HepG2 (cell line): Measurements from ENCODE around the gene HMGN4. TPM values are rescaled to one million over a fixed set of nuclear protein-coding genes. Genes with fewer than 3 reads are reported as not detected.

ENCODE experiments used
- EP300 ChIP-seq, 3 experiments: sonication (generic) in 1 of 3; formaldehyde crosslinking in 1 of 3; IDR thresholded peaks; 2 replicates each; pipeline versions ENCODE4 v1.5.1 to v1.6.1; 2011 to 2020; ENCODE audit warnings: low read depth in 2 of 3, low read length in 2 of 3, borderline replicate concordance in 1 of 3, improper control_type of control experiment in 1 of 3, mild to moderate bottlenecking in 1 of 3, missing genetic modification reagents in 1 of 3, moderate library complexity in 1 of 3
- GATA4 ChIP-seq: sonication (generic); IDR thresholded peaks from 2 replicates; pipeline ENCODE4 v1.6.1; 2016; ENCODE audit warnings: antibody characterized with exemption, low read depth, borderline replicate concordance
- GFI1 ChIP-seq: sonication (generic); formaldehyde crosslinking; IDR thresholded peaks from 2 replicates; pipeline ENCODE4 v1.5.0; 2020; ENCODE audit warnings: missing genetic modification reagents, mild to moderate bottlenecking, borderline replicate concordance
- MBNL3 ChIP-seq: fragments of 250-450 bp; sonication (Bioruptor Pico); conservative IDR thresholded peaks from 2 replicates; pipeline ENCODE4 v1.8.0; 2022; ENCODE audit warnings: mild to moderate bottlenecking, inconsistent platforms
- NFE2L1 ChIP-seq: sonication (generic); formaldehyde crosslinking; IDR thresholded peaks from 2 replicates; pipeline ENCODE4 v1.4.0; 2020; ENCODE audit warnings: missing genetic modification reagents, mild to moderate bottlenecking, borderline replicate concordance
- SCMH1 ChIP-seq: sonication (generic); formaldehyde crosslinking; IDR thresholded peaks from 2 replicates; pipeline ENCODE4 v1.9.0; 2021; ENCODE audit warnings: missing genetic modification reagents, mild to moderate bottlenecking, borderline replicate concordance
- SOX5 ChIP-seq: IDR thresholded peaks from 2 replicates; pipeline ENCODE4 v1.6.1; 2016; ENCODE audit warnings: borderline replicate concordance
- TAF1 ChIP-seq: sonication (generic); formaldehyde crosslinking; IDR thresholded peaks from 2 replicates; pipeline ENCODE4 v1.4.0; 2020; ENCODE audit warnings: missing genetic modification reagents
- ZFYVE20 ChIP-seq: sonication (generic); formaldehyde crosslinking; IDR thresholded peaks from 2 replicates; pipeline ENCODE4 v1.8.0; 2023; ENCODE audit warnings: low read depth, mild to moderate bottlenecking, moderate library complexity, missing genetic modification reagents, borderline replicate concordance
- ZIK1 ChIP-seq: sonication (generic); formaldehyde crosslinking; IDR thresholded peaks from 2 replicates; pipeline ENCODE4 v1.5.0; 2020; ENCODE audit warnings: mild to moderate bottlenecking, low read depth, missing genetic modification reagents, borderline replicate concordance
- ZNF570 ChIP-seq: sonication (generic); formaldehyde crosslinking; IDR thresholded peaks from 2 replicates; pipeline ENCODE4 v1.4.0; 2020; ENCODE audit warnings: mild to moderate bottlenecking, missing genetic modification reagents, borderline replicate concordance
- ZNF839 ChIP-seq: sonication (generic); formaldehyde crosslinking; IDR thresholded peaks from 2 replicates; pipeline ENCODE4 v1.4.0; 2020; ENCODE audit warnings: missing genetic modification reagents, mild to moderate bottlenecking, borderline replicate concordance
- polyA plus RNA-seq, 8 experiments: library from polyadenylated mRNA; depleted of rRNA in 3 of 8; stranded (reverse) in 7 of 8; unstranded in 1 of 8; fragments of >200 nt; fragmentation: Illumina TruSeq in 4 of 8; extraction: Trizol in 4 of 8; gene quantifications; 2 replicates each; pipeline versions ENCODE4 v1.2.1 to v1.2.3, GENCODE V29; 2011 to 2016; ENCODE audit warnings: low read depth in 4 of 8, missing spikeins in 1 of 8, mixed read lengths in 1 of 8; ENCODE audit not compliant: insufficient read depth in 1 of 8
- total RNA-seq, 5 experiments: library from RNA; depleted of rRNA; stranded (reverse); fragments of >200 nt; fragmentation: Illumina TruSeq; extraction: Trizol; gene quantifications; 2 replicates each; pipeline ENCODE4 v1.2.3, GENCODE V29; 2016; ENCODE audit warnings: low read depth in 1 of 5
- TF ChIP-seq, protein P1 (sequence below): sonication (generic); formaldehyde crosslinking; IDR thresholded peaks from 2 replicates; pipeline ENCODE4 v1.4.0; 2020; ENCODE audit warnings: missing genetic modification reagents, borderline replicate concordance
- TF ChIP-seq, protein P2 (sequence below): IDR thresholded peaks from 2 replicates; pipeline ENCODE4 v1.6.1; 2016; ENCODE audit warnings: mild to moderate bottlenecking
- TF ChIP-seq, protein P3 (sequence below): sonication (generic); formaldehyde crosslinking; IDR thresholded peaks from 2 replicates; pipeline ENCODE4 v1.8.1; 2023; ENCODE audit warnings: mild to moderate bottlenecking, inconsistent platforms, moderate library complexity, missing genetic modification reagents, borderline replicate concordance
- TF ChIP-seq, protein P4 (sequence below): sonication (generic); formaldehyde crosslinking; IDR thresholded peaks from 2 replicates; pipeline ENCODE4 v1.5.0; 2020; ENCODE audit warnings: missing genetic modification reagents
- TF ChIP-seq, protein P5 (sequence below), 2 experiments: fragments of 450-650 bp in 1 of 2; sonication (generic) in 1 of 2; formaldehyde crosslinking; IDR thresholded peaks; 2 replicates each; pipeline versions ENCODE4 v1.5.0 to v1.8.0; 2020 to 2022; ENCODE audit warnings: mild to moderate bottlenecking in 1 of 2, missing genetic modification reagents in 1 of 2

The HMGN4 gene
- total and polyA plus RNA-seq, 2 of the 13 experiments (the other 11 are each of a cell fraction or from before 2014, with no cell fraction given) = 39.9 to 52.1 TPM

DNA sequence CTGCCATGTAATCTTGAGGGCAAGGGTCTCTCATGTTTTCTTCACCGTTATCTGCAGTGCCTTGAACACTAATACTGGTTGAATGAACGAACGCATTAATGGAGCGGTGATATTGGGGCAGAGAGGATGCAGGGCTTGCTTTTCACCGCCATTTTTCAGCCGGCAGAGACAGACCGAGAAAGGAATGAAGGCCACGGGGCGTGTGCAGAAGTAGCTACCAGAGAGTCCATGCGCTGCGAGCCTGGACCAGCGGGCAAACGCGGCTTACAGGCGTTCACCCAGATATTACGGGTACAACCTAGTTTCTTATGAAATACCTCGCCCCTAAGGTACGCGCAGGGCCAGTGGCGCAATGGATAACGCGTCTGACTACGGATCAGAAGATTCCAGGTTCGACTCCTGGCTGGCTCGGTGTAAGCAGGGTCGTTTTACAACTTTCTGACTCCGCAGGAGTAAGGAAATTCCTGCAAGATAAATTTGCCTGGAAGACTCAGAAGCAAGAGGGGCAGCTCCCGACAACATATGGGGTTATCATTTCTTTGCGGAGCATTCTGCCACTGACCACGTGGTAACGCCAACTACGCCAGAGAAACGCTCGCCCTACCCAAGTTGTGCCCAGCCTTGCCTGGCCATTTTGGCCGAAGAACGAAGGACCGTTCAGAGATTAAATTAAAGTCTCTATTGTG is 863 bp upstream of the HMGN4 start (continued):
- TF ChIP-seq, protein P1, sequence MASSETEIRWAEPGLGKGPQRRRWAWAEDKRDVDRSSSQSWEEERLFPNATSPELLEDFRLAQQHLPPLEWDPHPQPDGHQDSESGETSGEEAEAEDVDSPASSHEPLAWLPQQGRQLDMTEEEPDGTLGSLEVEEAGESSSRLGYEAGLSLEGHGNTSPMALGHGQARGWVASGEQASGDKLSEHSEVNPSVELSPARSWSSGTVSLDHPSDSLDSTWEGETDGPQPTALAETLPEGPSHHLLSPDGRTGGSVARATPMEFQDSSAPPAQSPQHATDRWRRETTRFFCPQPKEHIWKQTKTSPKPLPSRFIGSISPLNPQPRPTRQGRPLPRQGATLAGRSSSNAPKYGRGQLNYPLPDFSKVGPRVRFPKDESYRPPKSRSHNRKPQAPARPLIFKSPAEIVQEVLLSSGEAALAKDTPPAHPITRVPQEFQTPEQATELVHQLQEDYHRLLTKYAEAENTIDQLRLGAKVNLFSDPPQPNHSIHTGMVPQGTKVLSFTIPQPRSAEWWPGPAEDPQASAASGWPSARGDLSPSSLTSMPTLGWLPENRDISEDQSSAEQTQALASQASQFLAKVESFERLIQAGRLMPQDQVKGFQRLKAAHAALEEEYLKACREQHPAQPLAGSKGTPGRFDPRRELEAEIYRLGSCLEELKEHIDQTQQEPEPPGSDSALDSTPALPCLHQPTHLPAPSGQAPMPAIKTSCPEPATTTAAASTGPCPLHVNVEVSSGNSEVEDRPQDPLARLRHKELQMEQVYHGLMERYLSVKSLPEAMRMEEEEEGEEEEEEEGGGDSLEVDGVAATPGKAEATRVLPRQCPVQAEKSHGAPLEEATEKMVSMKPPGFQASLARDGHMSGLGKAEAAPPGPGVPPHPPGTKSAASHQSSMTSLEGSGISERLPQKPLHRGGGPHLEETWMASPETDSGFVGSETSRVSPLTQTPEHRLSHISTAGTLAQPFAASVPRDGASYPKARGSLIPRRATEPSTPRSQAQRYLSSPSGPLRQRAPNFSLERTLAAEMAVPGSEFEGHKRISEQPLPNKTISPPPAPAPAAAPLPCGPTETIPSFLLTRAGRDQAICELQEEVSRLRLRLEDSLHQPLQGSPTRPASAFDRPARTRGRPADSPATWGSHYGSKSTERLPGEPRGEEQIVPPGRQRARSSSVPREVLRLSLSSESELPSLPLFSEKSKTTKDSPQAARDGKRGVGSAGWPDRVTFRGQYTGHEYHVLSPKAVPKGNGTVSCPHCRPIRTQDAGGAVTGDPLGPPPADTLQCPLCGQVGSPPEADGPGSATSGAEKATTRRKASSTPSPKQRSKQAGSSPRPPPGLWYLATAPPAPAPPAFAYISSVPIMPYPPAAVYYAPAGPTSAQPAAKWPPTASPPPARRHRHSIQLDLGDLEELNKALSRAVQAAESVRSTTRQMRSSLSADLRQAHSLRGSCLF (CRISPR knock-in tag) = no peak
- TF ChIP-seq SOX5 (CRISPR knock-in tag) (peak; percentile 76), NFE2L1 (CRISPR knock-in tag) (no peak), TAF1 (CRISPR knock-in tag) (peak; percentile 57), SCMH1 (CRISPR knock-in tag) (no peak), MBNL3 (CRISPR knock-in tag) (no peak), ZIK1 (0 out of 2 replicates have a peak, but pooled peaks have one; percentile 30), GATA4 (0 out of 2 replicates have a peak, but pooled peaks have one; percentile 16), GFI1 (peak; percentile 66; the same call in 1 of the 2 replicates), ZNF570 (CRISPR knock-in tag) (no peak), ZNF839 (CRISPR knock-in tag) (peak; percentile 45; the same call in 1 of the 2 replicates), ZFYVE20 (no peak), EP300 (IDR thresholded peaks at IDR 0.05; ENCODE audit: low read depth in 2 of 2, low read length in 2 of 2) (peak; percentile 42 to 47; a peak in 1 of 4 replicates), EP300 (CRISPR knock-in tag; IDR thresholded peaks at IDR 0.05; ENCODE audit: borderline replicate concordance) (0 out of 2 replicates have a peak, but pooled peaks have one; percentile 29)
- TF ChIP-seq, protein P2, sequence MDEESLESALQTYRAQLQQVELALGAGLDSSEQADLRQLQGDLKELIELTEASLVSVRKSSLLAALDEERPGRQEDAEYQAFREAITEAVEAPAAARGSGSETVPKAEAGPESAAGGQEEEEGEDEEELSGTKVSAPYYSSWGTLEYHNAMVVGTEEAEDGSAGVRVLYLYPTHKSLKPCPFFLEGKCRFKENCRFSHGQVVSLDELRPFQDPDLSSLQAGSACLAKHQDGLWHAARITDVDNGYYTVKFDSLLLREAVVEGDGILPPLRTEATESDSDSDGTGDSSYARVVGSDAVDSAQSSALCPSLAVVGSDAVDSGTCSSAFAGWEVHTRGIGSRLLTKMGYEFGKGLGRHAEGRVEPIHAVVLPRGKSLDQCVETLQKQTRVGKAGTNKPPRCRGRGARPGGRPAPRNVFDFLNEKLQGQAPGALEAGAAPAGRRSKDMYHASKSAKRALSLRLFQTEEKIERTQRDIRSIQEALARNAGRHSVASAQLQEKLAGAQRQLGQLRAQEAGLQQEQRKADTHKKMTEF (CRISPR knock-in tag) = peak; percentile 81
- TF ChIP-seq, protein P3, sequence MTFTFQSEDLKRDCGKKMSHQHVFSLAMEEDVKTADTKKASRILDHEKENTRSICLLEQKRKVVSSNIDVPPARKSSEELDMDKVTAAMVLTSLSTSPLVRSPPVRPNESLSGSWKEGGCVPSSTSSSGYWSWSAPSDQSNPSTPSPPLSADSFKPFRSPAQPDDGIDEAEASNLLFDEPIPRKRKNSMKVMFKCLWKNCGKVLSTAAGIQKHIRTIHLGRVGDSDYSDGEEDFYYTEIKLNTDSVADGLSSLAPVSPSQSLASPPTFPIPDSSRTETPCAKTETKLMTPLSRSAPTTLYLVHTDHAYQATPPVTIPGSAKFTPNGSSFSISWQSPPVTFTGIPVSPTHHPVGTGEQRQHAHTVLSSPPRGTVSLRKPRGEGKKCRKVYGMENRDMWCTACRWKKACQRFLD (CRISPR knock-in tag) = peak; percentile 75; the same call in 1 of the 2 replicates
- TF ChIP-seq, protein P4, sequence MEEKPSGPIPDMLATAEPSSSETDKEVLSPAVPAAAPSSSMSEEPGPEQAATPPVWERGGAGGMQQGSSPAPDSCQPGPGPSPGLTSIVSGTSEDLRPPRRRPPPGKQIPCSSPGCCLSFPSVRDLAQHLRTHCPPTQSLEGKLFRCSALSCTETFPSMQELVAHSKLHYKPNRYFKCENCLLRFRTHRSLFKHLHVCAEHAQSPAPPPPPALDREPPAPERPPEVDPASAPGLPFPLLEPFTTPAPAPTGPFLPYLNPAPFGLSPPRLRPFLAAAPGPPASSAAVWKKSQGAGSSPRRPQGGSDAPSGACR (CRISPR knock-in tag) = no peak; the same call in 1 of the 2 replicates
- TF ChIP-seq, protein P5, sequence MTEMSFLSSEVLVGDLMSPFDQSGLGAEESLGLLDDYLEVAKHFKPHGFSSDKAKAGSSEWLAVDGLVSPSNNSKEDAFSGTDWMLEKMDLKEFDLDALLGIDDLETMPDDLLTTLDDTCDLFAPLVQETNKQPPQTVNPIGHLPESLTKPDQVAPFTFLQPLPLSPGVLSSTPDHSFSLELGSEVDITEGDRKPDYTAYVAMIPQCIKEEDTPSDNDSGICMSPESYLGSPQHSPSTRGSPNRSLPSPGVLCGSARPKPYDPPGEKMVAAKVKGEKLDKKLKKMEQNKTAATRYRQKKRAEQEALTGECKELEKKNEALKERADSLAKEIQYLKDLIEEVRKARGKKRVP (CRISPR knock-in tag; IDR thresholded peaks at IDR 0.05) = peak in 1 of 2 experiments; percentile 94; a peak in 2 of 4 replicates
